ENCODE results near the gene KSR1. TPM values are rescaled to one million over a fixed set of nuclear protein-coding genes. Genes with fewer than 3 reads are reported as not detected.

Gene KSR1
- total RNA-seq, 3 donors from 2014 or later: 14.1 to 36.4 (median 24.0) TPM

DNA sequence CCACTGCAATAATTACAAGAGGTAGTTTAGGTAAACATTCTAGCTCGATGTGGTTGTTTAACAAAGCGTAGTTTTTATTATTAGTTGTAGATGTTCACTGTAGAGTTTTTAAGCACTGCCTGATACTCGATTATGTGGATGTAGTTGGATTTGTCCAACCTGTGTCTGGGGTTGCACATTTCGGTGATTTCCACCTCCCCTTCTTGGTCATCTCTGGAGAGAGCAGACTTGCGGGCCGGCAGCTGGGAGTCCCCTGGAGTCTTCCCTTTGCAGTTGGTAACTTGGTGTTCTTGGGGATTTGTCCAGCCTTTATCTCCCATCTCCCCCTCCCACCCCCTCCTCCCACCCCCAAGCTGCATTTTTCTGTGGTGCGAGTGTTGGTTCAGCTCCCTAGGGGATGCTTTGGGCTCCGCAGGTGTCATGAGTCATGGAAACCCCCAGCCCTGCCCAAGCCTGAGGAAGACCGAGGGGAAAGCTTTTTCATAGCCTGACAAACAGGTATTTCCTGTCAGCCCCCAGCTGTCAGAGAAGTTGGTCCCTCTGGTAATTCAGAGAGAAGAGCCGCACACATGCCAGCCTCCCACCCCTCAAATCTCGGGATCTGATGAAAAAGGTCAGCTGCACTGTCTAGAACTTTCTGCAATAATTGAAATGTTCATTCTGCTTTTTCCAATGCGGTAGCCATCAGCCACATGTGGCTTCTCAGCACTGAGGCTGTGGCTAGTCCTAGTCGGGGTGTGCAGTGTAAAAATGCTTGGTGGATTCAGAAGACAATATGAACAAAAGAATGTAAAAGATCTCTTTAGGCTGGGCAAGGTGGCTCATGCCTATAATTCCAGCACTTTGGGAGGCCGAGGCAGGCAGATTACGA is 50.3 kb downstream of the KSR1 start:
- no peak for DNase-seq (ENCODE audit: low spot score in 2 of 2)
- peaks cover 0 to under 1% of the 10 kb centered on the region in 2 donors for H3K9me3 ChIP-seq
- H3K4me1 ChIP-seq: no peaks in the 10 kb centered on the region
- H3K36me3 ChIP-seq: no peaks in the 10 kb centered on the region
- TF ChIP-seq POLR2A (IDR thresholded peaks at IDR 0.05) (no peak), POLR2AphosphoS5 (IDR thresholded peaks at IDR 0.05) (no peak)
- TF ChIP-seq, protein P1, sequence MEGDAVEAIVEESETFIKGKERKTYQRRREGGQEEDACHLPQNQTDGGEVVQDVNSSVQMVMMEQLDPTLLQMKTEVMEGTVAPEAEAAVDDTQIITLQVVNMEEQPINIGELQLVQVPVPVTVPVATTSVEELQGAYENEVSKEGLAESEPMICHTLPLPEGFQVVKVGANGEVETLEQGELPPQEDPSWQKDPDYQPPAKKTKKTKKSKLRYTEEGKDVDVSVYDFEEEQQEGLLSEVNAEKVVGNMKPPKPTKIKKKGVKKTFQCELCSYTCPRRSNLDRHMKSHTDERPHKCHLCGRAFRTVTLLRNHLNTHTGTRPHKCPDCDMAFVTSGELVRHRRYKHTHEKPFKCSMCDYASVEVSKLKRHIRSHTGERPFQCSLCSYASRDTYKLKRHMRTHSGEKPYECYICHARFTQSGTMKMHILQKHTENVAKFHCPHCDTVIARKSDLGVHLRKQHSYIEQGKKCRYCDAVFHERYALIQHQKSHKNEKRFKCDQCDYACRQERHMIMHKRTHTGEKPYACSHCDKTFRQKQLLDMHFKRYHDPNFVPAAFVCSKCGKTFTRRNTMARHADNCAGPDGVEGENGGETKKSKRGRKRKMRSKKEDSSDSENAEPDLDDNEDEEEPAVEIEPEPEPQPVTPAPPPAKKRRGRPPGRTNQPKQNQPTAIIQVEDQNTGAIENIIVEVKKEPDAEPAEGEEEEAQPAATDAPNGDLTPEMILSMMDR (IDR thresholded peaks at IDR 0.05): no peak
- H3K27ac ChIP-seq: no peak overlapping the region
- no peaks in the 10 kb centered on the region for H3K27me3 ChIP-seq
- no peak overlapping the region for H3K4me3 ChIP-seq
- intact Hi-C loops (cut with DNase I; ENCODE audit: low total_unique reads): no loop called here

DNA sequence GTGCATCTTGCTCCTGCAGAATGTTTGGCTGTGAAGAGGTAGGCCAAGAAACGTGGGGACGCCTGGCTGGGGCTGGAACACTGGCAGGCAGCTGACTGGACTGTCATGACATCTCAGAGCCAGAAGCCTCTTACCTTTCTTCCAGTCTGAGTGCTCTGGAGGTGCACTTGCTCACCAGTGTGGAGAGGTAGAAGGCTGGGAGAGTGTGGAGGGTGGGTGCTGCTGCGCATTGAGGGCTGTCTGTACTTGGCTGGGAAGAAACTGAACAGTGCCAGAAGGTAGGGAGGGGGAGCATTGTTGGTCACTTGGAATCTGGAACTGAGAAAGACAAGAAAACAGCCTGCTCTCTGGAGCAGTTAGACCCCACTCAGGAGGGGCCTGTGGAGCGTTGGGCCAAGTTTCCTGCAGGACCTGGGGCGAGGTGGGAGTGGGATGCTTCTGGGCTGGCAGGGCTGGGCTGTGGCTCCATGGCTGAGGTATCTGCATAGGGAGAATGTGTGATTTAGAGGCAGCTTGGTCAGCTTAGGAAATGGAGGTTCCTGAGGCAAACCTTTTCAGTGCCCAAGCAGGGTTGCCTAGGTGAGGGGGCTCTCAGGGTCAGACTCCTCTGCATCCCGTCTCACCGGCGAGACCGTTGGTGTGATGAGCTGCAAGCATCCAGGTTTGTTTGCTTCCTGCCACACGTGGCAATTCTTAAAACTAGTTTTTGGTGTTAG is 55.1 kb downstream of the KSR1 start:
- DNase-seq (ENCODE audit: low spot score in 2 of 2): no peak
- Histone ChIP-seq H3K4me3 (no peak overlapping the region), H3K9me3 (no peaks in the 10 kb centered on the region), H3K27ac (no peak overlapping the region), H3K36me3 (no peaks in the 10 kb centered on the region), H3K27me3 (no peaks in the 10 kb centered on the region), H3K4me1 (no peaks in the 10 kb centered on the region)
- intact Hi-C loops (cut with DNase I; ENCODE audit: low total_unique reads): no loop called here
- no peak for TF ChIP-seq POLR2A (IDR thresholded peaks at IDR 0.05)
- TF ChIP-seq POLR2AphosphoS5 (IDR thresholded peaks at IDR 0.05): no peak
- TF ChIP-seq, protein P1 (IDR thresholded peaks at IDR 0.05): no peak

DNA sequence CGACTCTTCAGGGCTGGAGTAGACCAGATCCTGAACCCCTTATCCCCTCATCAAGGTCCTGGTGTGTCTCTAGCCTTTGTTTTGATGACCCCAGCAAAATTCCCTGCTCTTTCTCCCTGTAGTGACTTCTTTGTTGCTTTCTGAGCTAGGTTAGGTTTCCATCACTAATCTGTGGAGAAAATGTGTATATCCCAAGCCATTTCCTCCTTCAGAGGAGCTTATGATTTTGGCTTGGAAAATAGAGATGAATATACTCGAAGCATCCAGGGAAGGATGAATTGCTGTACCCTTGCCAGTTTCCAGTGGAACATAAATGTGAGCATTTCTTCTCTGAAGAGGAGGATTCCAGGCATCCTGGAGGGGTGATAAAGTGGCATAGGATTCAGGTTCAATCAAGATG is 55.8 kb downstream of the KSR1 start:
- Histone ChIP-seq H3K36me3 (no peaks in the 10 kb centered on the region), H3K4me1 (no peaks in the 10 kb centered on the region), H3K27ac (no peak overlapping the region), H3K4me3 (no peak overlapping the region), H3K9me3 (no peaks in the 10 kb centered on the region), H3K27me3 (no peaks in the 10 kb centered on the region)
- TF ChIP-seq POLR2A (IDR thresholded peaks at IDR 0.05): no peak
- no peak for TF ChIP-seq POLR2AphosphoS5 (IDR thresholded peaks at IDR 0.05)
- TF ChIP-seq, protein P1 (IDR thresholded peaks at IDR 0.05): no peak
- intact Hi-C loops (cut with DNase I; ENCODE audit: low total_unique reads): no loop called here
- no peak for DNase-seq (ENCODE audit: low spot score in 2 of 2)

DNA sequence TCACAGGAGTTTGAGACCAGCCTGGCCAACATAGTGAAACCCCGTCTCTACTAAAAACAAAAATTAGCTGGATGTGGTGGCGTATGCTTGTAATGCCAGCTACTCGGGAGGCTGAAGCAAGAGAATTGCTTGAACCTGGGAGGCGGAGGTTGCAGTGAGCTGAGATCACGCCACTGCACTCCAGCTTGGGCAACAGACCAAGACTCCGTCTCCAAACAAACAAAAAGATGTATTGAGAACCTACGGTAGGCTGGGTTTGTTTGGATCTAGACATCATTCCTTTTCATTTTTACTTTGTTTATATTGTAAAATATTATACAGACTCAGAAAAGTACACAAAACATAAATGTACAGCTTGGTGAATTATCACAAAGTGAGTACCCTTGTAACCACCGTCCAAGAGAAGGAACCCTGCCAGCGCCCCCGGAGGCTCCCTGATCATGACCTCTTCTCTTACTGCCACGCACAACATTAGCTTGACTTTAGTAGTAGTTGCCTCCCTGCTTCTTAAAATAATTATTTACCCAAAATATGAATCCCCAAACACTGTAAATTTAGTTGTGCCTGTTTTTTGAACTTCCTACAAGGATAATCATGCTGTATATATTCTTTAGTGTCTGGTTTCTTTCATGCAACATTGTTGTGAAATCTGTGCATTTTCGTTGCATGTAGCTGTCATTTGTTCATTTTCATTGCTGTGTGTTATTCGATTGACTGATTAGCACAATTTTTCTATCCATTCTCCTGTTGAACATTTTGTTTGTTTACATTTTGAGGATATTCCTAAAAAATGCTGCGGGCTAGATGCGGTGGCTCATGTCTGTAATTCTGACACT is 56.5 kb downstream of the KSR1 start:
- no peaks in the 10 kb centered on the region for H3K4me1 ChIP-seq
- TF ChIP-seq POLR2A (IDR thresholded peaks at IDR 0.05): no peak
- TF ChIP-seq, protein P1 (IDR thresholded peaks at IDR 0.05): no peak
- no peak for TF ChIP-seq POLR2AphosphoS5 (IDR thresholded peaks at IDR 0.05)
- intact Hi-C loops (cut with DNase I; ENCODE audit: low total_unique reads): no loop called here
- no peaks in the 10 kb centered on the region for H3K36me3 ChIP-seq
- no peak for DNase-seq (ENCODE audit: low spot score in 2 of 2)
- no peak overlapping the region for H3K4me3 ChIP-seq
- no peak overlapping the region for H3K27ac ChIP-seq
- H3K9me3 ChIP-seq: no peaks in the 10 kb centered on the region
- H3K27me3 ChIP-seq: no peaks in the 10 kb centered on the region

All from breast epithelium (tissue), 4 donors.